ENCODE results near the gene CDHR5.

CDHR5 gene

GRCh38 chr11:573146-573759 is 51.5 kb downstream of the CDHR5 start:
- no peak for TF ChIP-seq CTCF (IDR thresholded peaks at IDR 0.05; ENCODE audit: unreplicated experiment in 3 of 3)
- Mint-ChIP-seq H3K4me3 (peak overlapping the region; percentile 82 to 92 (median 87)), H3K36me3 (ENCODE audit: low read depth) (no peaks in the 10 kb centered on the region), H3K27me3 (ENCODE audit: low read depth) (peaks cover 22% of the 10 kb centered on the region), H3K9me3 (no peaks in the 10 kb centered on the region), H3K4me1 (peaks cover 20% of the 10 kb centered on the region), H3K27ac (peak overlapping the region; percentile 87 to 92 (median 90))

GRCh38 chr11:571802-572185 is 53.0 kb downstream of the CDHR5 start:
- Mint-ChIP-seq H3K4me3 (peak overlapping the region; percentile 23 to 32 (median 30)), H3K9me3 (no peaks in the 10 kb centered on the region), H3K27ac (peak overlapping the region in 1 of 3 experiments; percentile 51), H3K36me3 (ENCODE audit: low read depth) (no peaks in the 10 kb centered on the region), H3K4me1 (peaks cover 15% of the 10 kb centered on the region), H3K27me3 (ENCODE audit: low read depth) (peaks cover 22% of the 10 kb centered on the region)
- TF ChIP-seq CTCF (IDR thresholded peaks at IDR 0.05; ENCODE audit: unreplicated experiment in 3 of 3) = no peak

- Mint-ChIP-seq H3K4me1 (peaks cover 6% of the 10 kb centered on the region), H3K36me3 (ENCODE audit: low read depth) (no peaks in the 10 kb centered on the region), H3K27me3 (ENCODE audit: low read depth) (peaks cover 8% of the 10 kb centered on the region), H3K9me3 (no peaks in the 10 kb centered on the region), H3K4me3 (peak overlapping the region; percentile 80 to 88 (median 82)), H3K27ac (peak overlapping the region in 1 of 3 experiments; percentile 69)
- TF ChIP-seq CTCF (IDR thresholded peaks at IDR 0.05; ENCODE audit: unreplicated experiment in 3 of 3) = no peak
Observed at GRCh38 chr11:569158-569885, 55.4 kb downstream of the CDHR5 start.

- no peaks in the 10 kb centered on the region for H3K36me3 Mint-ChIP-seq (ENCODE audit: low read depth)
- H3K27me3 Mint-ChIP-seq (ENCODE audit: low read depth) = peaks cover 4% of the 10 kb centered on the region
- H3K4me1 Mint-ChIP-seq = no peaks in the 10 kb centered on the region
- no peaks in the 10 kb centered on the region for H3K9me3 Mint-ChIP-seq
- no peak for TF ChIP-seq CTCF (IDR thresholded peaks at IDR 0.05; ENCODE audit: unreplicated experiment in 3 of 3)
- peak overlapping the region; percentile 80 to 84 (median 82) for H3K4me3 Mint-ChIP-seq
- H3K27ac Mint-ChIP-seq = peak overlapping the region in 1 of 3 experiments; percentile 69
Observed at GRCh38 chr11:568306-569157, 56.2 kb downstream of the CDHR5 start.

- Mint-ChIP-seq H3K9me3 (no peaks in the 10 kb centered on the region), H3K4me1 (no peaks in the 10 kb centered on the region), H3K27me3 (ENCODE audit: low read depth) (no peaks in the 10 kb centered on the region), H3K36me3 (ENCODE audit: low read depth) (no peaks in the 10 kb centered on the region), H3K27ac (peak overlapping the region in 1 of 3 experiments; percentile 23), H3K4me3 (peak overlapping the region; percentile 83 to 88 (median 86))
- TF ChIP-seq CTCF (IDR thresholded peaks at IDR 0.05; ENCODE audit: unreplicated experiment in 3 of 3) = no peak
Observed at GRCh38 chr11:567629-568292, 57.0 kb downstream of the CDHR5 start.
